GM23248 (cell line): ENCODE data around the gene MORC3.

Experiments used
- EZH2 ChIP-seq: fragments of 200-600 bp; sonication (generic); IDR thresholded peaks from 2 replicates; pipeline ENCODE4 v1.6.1; 2018; ENCODE audit warnings: antibody characterized with exemption, mild to moderate bottlenecking; ENCODE audit not compliant: insufficient read depth, poor library complexity, severe bottlenecking
- EZH2phosphoT487 ChIP-seq: fragments of 200-600 bp; sonication (generic); IDR thresholded peaks from 2 replicates; pipeline ENCODE4 v1.6.1; 2018; ENCODE audit warnings: antibody characterized with exemption, moderate library complexity, mild to moderate bottlenecking, low read depth; ENCODE audit not compliant: insufficient read depth

- TF ChIP-seq EZH2phosphoT487 (no peak), EZH2 (no peak)
These were observed 3.0 kb downstream of the MORC3 start for GRCh38 chr21:36323032-36323431.
